GM18508 (cell line): ENCODE data around the gene UXT.
A peak's percentile ranks its signal among the peaks of the same experiment; 100 is the strongest.

Experiments used
- ATAC-seq: cut with Tn5 transposase; IDR thresholded peaks from one replicate; pipeline ENCODE4 v1.9.1; 2021; ENCODE audit warnings: moderate number of reproducible peaks; ENCODE audit not compliant: insufficient read depth, unreplicated experiment

Gene UXT

GRCh38 chrX:47650164-47651042 is 8.6 kb downstream of the UXT start, which contains the start of gene ELK1:
ELK1 (minus strand) TSS chrX:47650563; CDS start chrX:47641441, 9,122 bp downstream.
- peak; percentile 61 for ATAC-seq

- ATAC-seq, result no peak
Observed at GRCh38 chrX:47649781-47650163, 9.2 kb downstream of the UXT start.

- no peak for ATAC-seq
Observed at GRCh38 chrX:47649271-47649670, 9.7 kb downstream of the UXT start.

- no peak for ATAC-seq
Observed at GRCh38 chrX:47648376-47648775, 10.6 kb downstream of the UXT start.

- no peak for ATAC-seq
Observed at GRCh38 chrX:47646636-47647035, 12.3 kb downstream of the UXT start.

- no peak for ATAC-seq
Observed at GRCh38 chrX:47645530-47645929, 13.4 kb downstream of the UXT start.

- ATAC-seq, result no peak
Observed at GRCh38 chrX:47644557-47645091, 14.4 kb downstream of the UXT start.

GRCh38 chrX:47643926-47644325 is 15.1 kb downstream of the UXT start:
- ATAC-seq, result no peak

GRCh38 chrX:47638816-47639215 is 20.2 kb downstream of the UXT start:
- no peak for ATAC-seq

GRCh38 chrX:47637546-47638195 is 21.3 kb downstream of the UXT start:
- no peak for ATAC-seq

- no peak for ATAC-seq
Observed at GRCh38 chrX:47634871-47635575, 24.0 kb downstream of the UXT start.

GRCh38 chrX:47633689-47634590 is 25.0 kb downstream of the UXT start:
- no peak for ATAC-seq

GRCh38 chrX:47632666-47633065 is 26.3 kb downstream of the UXT start:
- ATAC-seq, result no peak

- ATAC-seq, result no peak
Observed at GRCh38 chrX:47631676-47632075, 27.3 kb downstream of the UXT start.

GRCh38 chrX:47629419-47630200 is 29.4 kb downstream of the UXT start, which contains the start of gene CFP:
CFP (minus strand) TSS chrX:47629930; CDS start chrX:47629844, 86 bp downstream.
- ATAC-seq, result no peak

- no peak for ATAC-seq
Observed at GRCh38 chrX:47628982-47629381, 30.0 kb downstream of the UXT start.

- ATAC-seq, result no peak
Observed at GRCh38 chrX:47625365-47625764, 33.6 kb downstream of the UXT start.

- no peak for ATAC-seq
Observed at GRCh38 chrX:47623540-47624027, 35.4 kb downstream of the UXT start.

- ATAC-seq, result no peak
Observed at GRCh38 chrX:47621851-47622250, 37.1 kb downstream of the UXT start.
